Fibroblast of lung (primary cell): Measurements from ENCODE around the gene WDR72.

Source experiments
- CTCF ChIP-seq, 2 donors: IDR thresholded peaks in 1 of 2; conservative IDR thresholded peaks in 1 of 2; 1 replicate in 1 of 2; 2 replicates in 1 of 2; pipeline ENCODE4 v1.5.1; 2011 to 2012; ENCODE audit warnings: low read length in 2 of 2, control low read depth in 1 of 2, inconsistent platforms in 1 of 2, low read depth in 1 of 2, mild to moderate bottlenecking in 1 of 2
- EZH2 ChIP-seq: IDR thresholded peaks from 2 replicates; pipeline ENCODE4 v1.5.1; 2012; ENCODE audit warnings: low read length, control low read depth, mild to moderate bottlenecking; ENCODE audit errors: missing control alignments

- TF ChIP-seq CTCF (conservative IDR thresholded peaks at IDR 0.05 in 1 of 2, IDR thresholded peaks at IDR 0.05 in 1 of 2; ENCODE audit: low read depth in 1 of 2, low read length in 2 of 2) = no peak
- TF ChIP-seq EZH2 = no peak
Observed at GRCh38 chr15:53644660-53645059, 114.8 kb downstream of the WDR72 start.
